Ureter (tissue), 1 donor: ENCODE measurements around the gene BCAS3. TPM values are rescaled to one million over a fixed set of nuclear protein-coding genes. Genes with fewer than 3 reads are reported as not detected.
"Not testable (repeated sequence)": the region's sequence is repeated elsewhere in the genome, so short reads cannot be mapped to it uniquely, and the experiment has no call there.

Experiments
- DNase-seq: peaks from one replicate; pipeline ENCODE4 v3.0.0-alpha.2; 2020; ENCODE audit warnings: low spot score
- total RNA-seq: library from RNA; stranded (reverse); gene quantifications from one replicate; pipeline ENCODE4 v1.2.4, GENCODE V29; 2023
- donor health status: DM: yes; HTN: yes; CAD: no.

BCAS3 gene
- total RNA-seq, 1 donor from 2014 or later: 57.9 TPM

DNA sequence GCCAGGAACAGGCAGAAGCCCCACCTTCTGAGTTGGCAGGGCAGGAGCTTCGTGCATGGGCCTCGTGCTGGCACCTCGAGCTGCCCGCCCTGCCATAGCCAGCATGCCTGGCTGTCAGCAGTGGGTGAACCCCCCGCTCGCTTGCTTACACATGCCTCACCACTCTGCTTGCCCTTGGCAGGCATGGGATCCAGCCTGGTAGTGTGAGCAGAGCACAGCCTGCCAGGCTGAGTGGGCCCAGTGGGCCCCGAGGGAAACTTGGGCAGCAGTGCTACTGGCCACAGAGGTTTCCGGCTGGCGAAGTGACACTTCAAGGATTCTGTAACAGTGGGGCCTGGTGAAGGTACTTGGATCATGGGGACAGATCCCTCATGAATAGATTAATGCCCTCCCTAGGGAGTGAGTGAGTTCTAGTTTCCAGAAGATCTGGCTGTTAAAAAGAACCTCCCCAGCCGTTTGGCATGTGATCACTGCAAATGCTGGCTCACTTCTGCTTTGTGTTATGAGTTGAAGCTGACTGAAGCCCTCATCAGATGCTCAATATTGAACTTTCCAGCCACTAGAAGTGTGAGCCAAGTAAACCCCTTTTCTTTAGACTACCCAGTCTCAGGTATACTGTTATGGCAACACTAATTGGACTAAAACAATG lies 114.7 kb downstream of the BCAS3 start:
- DNase-seq: no peak

DNA sequence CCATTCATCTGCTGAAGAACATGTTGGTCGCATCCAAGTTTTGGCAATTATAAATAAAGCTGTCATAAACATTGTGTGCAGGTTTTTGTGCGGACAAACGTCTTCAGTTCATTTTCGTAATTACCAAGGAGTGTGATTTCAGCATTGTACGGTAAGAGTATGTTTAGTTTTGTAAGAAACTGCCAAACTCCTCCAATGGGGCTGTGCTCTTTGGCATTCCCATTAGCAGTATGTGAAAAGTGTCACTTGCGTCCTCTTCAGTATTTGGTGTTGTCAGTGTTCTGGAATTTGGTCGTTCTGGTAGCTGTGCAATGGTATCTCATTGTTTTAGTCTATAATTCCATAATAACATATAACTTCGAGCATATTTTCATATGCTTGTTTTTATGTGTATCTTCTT lies 120.9 kb downstream of the BCAS3 start:
- no peak for DNase-seq

DNA sequence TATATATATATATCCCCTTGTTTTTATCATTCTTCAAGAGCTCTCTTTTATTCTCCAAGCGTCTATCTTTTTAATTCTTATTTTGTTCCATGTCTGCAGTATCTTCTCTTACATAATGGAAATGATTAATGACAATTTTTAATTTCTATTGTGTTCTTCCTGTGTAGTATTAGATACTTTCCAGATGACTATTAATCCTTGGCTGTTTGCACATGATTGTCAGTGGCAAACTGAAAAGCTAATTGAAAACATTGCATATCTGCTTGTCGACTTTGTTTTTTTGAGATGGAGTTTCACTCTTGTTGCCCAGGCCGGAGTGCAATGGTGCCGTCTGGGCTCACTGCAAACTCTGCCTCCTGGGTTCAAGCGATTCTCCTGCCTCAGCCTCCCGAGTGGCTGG lies 124.7 kb downstream of the BCAS3 start:
- no peak for DNase-seq

DNA sequence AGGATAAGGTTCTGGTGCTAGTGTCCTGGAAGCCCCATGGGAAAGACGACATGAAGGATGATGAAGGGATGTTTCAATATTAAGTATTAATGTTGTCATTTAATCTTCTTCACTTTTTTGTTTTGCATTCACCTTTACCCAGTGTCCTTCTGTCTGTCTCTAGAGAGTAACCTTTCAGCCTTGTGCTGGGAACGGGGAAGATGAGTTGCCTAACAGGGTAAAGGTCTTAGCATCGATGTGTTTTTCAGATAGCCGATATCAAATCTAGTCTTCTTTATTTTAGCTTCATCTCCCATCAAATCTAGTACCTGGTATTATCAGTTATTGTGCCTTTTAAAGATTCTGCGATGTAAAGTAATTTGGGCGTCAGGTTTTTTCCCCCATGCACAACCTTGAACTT lies 125.4 kb downstream of the BCAS3 start:
- DNase-seq: no peak

DNA sequence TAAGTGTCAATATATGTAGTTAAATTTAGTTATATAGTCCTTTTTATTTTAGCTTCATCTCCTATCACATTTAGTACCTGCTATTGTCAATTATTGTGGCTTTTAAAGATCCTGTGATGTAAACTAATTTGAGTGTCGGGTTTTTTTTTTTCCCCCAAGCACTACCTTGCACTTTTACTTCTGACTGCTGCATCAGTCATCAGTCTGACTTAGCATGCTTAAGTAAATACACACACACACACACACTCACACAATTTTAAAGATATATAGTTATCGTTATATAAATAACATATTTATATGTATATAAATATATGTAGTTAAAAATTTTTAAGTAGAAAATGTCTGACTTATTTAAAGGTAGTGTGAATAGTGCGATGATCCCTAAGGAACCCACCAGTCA lies 127.2 kb downstream of the BCAS3 start:
- DNase-seq: no peak

DNA sequence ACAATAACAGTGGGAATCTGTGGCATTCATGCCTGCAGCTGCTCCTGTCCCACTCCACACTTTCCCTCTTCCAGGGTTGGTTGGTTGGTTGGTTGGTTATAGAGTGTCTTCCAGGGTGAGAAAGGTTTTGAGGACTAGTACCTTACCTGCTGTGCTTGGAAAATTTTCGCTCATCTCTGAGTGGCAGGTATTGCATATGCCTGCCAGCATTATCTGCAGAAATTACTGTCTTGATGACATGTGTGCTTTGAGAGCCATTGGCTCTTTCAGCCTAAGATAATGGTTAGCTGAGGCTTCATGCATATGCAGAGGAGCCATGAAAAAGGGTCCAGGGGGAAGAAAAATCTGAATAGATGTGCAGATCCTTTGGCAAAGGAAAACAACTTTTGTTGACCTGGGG lies 131.8 kb downstream of the BCAS3 start:
- DNase-seq: no peak

DNA sequence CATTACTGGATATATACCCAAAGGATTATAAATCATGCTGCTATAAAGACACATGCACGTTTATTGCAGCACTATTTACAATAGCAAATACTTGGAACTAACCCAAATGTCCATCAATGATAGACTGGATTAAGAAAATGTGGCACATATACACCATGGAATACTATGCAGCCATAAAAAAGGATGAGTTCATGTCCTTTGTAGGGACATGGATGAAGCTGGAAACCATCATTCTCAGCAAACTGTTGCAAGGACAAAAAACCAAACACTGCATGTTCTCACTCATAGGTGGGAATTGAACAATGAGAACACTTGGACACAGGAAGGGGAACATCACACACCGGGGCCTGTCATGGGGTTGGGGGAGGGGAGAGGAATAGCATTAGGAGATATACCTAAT lies 137.3 kb downstream of the BCAS3 start:
- DNase-seq: not testable (repeated sequence)

DNA sequence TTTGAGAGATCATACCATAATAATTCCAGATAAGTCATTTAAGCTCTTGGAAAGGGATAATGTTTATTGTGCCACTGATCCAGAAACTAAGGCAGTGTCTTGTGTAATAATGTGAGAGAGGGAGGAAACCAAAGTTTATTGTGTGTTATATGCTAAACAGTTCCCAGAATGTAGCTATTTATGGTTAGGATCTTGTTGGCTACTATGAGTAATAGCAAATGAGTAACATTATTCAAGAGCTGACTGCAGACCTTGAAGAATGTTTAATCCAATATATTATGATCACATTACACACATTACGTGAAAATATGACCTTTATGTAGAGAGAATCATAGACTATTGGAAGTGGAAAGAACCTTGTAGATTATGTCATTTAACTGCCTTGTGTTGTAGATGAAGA lies 139.5 kb downstream of the BCAS3 start:
- no peak for DNase-seq

DNA sequence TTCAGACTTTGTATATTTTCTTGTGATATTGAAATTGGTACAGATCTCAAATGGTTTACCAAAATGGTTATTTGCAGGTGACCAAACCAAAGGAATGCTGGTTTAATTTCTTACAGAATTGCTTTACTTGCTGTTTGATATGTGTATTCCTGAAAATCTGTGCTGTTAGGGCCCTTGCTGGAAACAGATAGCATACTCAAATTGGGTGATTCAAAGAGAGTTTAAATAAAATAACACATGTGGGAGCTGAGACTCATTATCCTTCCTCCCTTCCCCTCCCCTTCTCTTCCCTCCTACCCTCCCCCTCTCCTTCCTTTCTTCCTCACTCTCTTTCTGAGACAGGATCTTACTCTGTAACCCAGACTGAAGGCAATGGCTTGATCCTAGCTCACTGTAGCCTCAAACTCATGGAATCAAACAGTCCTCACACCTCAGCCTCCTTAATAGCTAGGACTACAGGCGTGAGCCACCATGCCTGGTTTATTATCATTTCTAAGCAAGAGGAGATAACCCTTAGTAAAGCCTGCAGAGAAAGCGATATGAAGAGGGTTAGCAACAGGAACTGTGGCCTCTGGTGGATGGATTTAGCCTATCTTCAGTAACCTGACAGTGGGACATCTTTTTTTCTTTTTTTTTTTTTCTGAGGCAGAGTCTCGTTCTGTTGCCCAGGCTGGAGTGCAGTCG lies 141.9 kb downstream of the BCAS3 start:
- no peak for DNase-seq

DNA sequence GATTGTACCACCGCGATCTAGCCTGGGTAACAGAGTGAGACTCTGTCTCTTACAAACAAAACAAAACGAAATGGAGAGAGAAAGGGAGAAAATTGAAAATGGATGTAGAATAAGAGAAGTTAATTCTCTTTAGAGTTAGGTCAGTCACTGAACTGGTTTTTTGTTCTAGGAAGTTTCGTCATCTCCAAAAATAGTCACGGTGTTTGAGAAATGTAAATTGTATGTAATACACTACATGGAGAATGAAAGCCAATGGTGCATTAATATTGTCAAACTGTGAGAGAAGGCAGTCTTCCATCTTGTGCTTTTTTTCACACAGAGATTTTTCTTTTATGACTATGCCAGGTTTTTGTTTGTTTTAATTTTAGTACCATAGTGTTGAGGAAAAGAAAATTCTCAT lies 145.9 kb downstream of the BCAS3 start:
- DNase-seq: no peak

DNA sequence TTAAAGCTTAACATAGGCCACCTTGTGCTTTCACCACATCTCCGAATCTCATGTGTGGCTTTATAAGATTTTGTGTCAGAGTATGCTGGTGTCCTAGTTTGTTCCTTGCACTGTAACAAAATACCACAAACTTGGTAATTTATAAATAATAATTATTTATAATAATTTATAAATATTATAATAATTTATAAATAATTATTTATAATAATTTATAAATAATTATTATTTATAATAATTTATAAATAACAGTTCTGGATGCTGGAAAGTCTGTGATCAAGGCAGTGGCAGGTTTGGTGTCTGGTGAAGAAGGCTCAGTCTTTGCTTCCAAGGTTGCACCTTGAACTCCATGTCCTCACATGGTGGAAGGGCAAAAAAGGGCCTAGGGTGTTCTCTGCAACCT lies 147.7 kb downstream of the BCAS3 start:
- DNase-seq: no peak

DNA sequence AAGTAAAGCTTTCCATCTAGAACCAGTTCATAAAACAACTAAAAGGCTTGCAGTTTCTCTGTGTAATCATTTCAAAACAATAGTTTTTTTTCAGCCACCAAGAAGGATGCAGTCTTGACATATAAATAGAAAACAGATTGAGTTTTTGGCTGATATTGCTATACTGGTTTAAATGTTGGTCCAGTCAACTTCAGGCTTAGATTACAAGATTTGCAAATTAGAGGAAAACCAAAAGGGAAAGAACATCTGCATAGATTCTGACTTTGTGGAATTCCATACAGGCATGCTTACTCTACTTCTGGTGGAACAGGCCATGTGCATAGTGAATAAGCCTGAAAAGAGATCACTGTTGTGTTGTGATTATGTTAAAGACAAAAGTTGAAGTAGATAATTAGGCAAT lies 150.3 kb downstream of the BCAS3 start:
- no peak for DNase-seq

DNA sequence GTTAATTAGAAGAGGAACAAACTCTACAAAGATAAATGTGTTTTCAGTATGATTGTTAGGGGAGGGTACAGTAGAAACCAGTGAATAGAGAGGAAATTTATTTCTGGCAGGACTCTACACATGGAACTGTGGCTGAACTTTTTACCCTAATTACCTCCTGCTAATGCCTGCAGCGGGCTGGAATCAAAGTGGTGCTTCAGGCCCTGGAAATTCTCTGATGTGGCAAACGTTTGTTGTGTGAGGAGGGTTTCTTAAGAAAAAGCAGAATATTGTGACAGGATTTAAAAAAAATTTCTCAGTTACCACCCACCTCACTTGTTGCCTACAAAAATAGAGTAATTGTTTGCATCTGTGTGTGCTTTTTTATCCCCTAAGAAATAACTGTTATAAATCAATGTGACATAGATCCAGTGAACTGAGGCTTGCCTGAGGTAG lies 154.5 kb downstream of the BCAS3 start:
- no peak for DNase-seq

DNA sequence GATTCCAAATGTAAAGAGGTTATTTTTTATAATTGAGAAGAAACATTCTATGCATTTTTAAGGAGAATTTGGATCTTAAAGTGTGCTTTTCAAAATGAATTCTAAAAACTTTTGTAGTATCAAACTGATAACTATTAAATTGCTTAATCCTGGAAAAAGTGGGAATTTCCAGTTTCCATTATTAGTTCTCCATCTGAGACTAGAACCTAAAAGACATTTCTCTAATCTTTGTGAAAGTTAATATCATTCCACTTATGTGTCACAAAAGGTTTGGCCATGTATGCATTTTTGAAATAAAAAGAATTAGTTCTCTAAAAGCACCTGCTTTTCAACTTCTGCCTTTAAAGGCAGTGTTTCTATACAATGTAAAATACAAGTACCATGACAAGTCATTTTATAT lies 155.0 kb downstream of the BCAS3 start:
- DNase-seq: no peak

DNA sequence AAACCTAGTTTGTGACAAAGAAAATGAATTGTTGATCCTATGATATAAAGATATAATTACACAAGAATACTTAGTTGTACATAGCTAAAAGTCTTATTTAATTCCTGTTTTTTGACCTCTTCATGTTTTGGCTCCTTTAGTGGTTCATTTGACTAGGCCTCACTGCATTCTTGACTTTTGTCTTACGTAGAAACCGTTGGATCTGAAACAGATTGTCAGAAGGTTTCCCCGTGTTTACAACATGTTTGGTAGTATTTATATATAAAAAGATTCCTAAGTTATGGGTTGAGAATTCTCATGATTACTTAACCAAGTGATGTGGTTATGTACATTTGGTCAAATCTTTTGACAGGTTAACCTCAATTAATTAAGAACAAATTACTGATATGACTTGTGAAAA lies 162.8 kb downstream of the BCAS3 start:
- no peak for DNase-seq

DNA sequence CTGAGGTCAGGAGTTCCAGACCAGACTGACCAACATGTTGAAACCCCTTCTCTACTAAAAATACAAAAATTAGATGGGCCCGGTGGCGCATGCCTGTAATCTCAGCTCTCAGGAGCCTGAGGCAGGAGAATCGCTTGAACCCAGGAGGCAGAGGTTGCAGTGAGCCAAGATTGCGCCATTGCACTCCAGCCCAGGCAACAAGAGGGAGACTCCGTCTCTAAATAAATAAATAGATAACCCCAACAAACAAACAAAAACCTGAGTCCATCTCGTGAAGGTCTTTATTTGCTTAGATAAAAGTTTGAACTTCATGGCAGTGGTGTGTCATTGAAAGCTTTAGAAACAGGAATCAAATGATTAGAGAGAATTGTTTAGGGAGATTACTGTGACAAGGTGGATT lies 167.4 kb downstream of the BCAS3 start:
- no peak for DNase-seq

DNA sequence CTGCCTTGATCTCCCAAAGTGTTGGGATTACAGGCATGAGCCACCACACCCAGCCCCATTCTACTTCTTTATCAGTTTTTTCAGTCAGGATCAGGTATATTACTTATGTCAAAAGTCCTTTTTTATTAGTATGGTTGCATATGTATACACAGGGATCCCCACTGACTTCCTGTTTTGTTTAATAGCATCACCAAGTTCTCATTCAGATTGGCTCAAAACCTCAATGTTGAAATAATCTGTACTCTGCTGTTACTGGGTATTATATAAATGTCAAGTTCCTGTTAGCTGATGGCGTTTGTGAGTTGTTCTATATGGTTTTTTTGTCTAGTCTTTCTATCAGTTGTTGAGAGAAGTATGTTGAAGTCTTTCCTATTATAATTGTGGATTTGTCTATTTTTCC lies 168.5 kb downstream of the BCAS3 start:
- DNase-seq: no peak

DNA sequence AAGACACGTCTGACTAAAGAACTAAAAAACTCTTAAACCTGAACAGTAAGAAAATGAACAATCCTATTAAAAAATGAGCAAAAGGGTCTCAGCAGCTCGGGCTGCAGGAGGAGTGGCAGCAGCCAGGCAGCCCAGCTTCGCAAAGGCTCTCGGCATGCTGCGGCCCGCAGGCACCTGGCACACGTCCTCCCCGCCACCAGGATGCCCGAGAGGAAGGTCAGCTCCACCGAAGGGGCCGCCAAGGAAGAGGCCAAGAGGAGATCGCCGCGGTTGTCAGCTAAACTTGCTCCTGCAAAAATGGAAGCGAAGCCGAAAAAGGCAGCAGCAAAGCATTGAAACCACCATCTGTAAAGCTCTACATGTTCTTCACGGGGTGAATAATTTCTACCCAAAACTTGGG lies 173.5 kb downstream of the BCAS3 start:
- no peak for DNase-seq

DNA sequence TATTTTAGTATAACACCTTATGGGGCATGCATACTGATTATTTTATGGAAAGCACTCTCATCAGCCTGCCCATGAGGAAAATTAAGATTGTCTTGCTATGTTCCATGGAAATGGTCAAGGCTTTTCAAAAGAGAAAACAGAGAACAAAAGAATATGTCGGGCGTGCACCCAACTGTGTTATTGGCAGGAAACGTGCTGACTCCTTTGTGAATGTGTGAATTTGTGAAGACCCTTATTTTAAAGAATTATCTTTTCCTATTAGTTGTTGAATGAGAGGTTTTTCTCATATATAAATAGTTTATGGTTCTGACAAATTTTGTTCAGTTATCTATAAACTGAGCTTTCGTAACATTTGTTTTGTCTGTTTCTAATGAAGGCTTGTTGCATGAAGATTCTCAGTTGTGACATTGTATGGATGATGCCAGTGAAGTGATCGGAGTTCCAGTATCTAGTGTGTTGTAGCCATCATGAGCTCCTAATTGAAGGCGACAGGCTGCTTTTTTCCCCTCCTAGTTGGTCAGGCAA lies 180.0 kb downstream of the BCAS3 start:
- no peak for DNase-seq

DNA sequence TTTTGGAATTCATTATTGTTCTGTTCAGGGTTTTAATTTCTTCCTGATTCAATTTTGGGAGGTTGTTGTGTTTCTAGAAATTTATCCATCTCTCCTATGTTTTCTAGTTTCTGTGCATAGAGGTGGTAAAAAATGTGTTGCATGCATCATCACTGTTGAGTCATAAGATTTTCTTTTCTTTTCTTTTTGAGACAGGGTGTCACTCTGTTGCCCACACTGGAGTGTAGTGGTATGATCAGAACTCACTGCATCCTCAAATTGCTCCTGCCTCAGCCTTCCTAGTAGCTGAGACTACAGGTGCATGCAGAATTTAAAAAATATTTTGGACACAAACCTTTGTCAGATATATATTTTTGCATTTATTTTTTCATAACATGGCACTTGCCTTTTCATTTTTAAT lies 184.8 kb downstream of the BCAS3 start:
- DNase-seq: no peak

DNA sequence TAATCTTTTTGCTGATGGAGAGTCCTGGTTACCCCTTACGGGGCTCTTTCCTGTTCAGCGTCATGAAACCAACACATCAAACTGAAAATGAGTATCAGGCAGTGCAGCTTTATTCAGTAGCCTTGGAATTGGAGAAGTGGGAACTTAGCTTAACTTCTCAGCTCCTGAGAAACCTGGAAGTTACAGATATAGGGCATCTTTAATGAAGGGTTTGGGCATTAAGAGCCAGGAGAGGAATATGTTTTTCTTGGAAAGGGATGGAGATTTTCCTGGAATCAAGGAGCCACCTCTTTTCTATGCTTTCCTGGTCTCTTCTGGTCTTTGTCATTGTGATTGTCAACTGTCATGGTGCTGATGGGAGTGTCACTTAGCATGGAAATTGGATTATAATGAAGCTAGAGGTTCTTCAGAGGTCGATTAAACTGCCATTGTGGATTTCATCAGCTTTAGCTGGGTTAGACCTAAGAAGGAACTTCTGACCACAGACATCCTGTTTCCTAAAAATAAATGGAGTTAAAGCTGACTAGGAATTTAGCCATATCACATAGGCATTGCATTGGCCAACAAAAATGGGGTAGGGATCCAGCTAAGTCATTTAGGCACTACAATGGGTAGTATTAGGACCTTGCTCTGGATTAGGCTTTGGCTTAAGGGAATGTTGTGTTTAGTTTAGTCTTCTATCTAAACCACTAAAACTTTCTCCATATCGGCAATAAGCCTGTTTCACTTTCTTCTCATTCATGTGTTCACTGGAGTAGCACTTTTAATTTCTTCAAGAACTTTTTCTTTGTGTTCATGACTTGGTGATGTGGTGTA lies 186.4 kb downstream of the BCAS3 start:
- no peak for DNase-seq

DNA sequence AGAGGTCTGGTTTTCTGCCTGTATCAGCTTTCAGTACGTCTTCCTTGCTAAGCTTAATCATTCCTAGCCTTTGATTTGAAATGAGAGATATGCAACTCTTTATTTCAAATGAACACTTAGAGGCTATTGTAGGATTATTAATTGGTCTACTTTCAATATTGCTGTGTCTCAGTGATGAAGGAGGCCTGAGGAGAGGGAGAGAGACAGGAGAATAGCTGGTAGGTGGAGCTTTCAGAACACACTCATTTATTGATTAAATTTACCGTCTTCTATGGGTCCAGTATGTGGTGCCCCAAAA lies 187.0 kb downstream of the BCAS3 start:
- no peak for DNase-seq

DNA sequence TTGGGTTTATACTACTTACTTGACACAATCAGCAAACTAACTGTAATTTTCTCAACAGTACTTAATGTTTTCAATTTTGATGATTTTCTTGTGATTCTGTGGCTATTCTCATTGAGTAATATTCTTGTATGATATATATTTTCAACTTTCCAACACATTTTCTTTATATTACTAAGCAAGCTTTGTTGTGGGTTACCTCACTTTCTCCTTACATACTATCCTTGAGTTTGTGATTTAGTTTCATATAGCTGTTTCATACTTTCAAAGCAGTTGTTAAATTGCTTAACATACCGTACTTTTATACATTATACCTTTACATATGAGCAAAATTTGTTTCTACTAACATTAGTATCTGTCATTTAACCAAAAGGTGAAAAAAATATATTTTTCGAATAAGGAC lies 197.1 kb downstream of the BCAS3 start:
- no peak for DNase-seq
